HEK293 (cell line): ENCODE data around the gene CSTA.

Source experiments
- BCL11A ChIP-seq: fragments of 450-650 bp; formaldehyde crosslinking; IDR thresholded peaks from 2 replicates; pipeline ENCODE4 v1.5.1; 2016; ENCODE audit warnings: low read depth, missing biosample characterization, missing genetic modification characterization
- KLF16 ChIP-seq: fragments of 450-650 bp; formaldehyde crosslinking; IDR thresholded peaks from 2 replicates; pipeline ENCODE4 v1.5.1; 2017; ENCODE audit warnings: missing biosample characterization, missing genetic modification characterization
- ZBTB7A ChIP-seq: fragments of 450-650 bp; formaldehyde crosslinking; IDR thresholded peaks from 2 replicates; pipeline ENCODE4 v1.5.1; 2016; ENCODE audit warnings: low read depth, missing biosample characterization, missing genetic modification characterization
- ZNF114 ChIP-seq: fragments of 450-650 bp; formaldehyde crosslinking; IDR thresholded peaks from 2 replicates; pipeline ENCODE4 v1.5.0; 2017; ENCODE audit warnings: missing biosample characterization, missing genetic modification characterization
- ZNF274 ChIP-seq, 2 experiments: fragments of 200-500 bp in 1 of 2; fragments of 450-650 bp in 1 of 2; sonication (Bioruptor generic) in 1 of 2; formaldehyde crosslinking in 1 of 2; IDR thresholded peaks; 2 replicates each; pipeline versions ENCODE4 v1.5.1 to v1.6.1; 2014 to 2016; ENCODE audit warnings: borderline replicate concordance in 1 of 2, inconsistent platforms in 1 of 2, low read length in 1 of 2, missing biosample characterization in 1 of 2, missing genetic modification characterization in 1 of 2
- ZNF785 ChIP-seq: fragments of 450-650 bp; formaldehyde crosslinking; IDR thresholded peaks from 2 replicates; pipeline ENCODE4 v1.5.1; 2016; ENCODE audit warnings: missing biosample characterization, missing genetic modification characterization
- TF ChIP-seq, protein P1 (sequence below): fragments of 450-650 bp; formaldehyde crosslinking; IDR thresholded peaks from 2 replicates; pipeline ENCODE4 v1.5.1; 2016; ENCODE audit warnings: missing biosample characterization, missing genetic modification characterization, borderline replicate concordance
- TF ChIP-seq, protein P2 (sequence below): fragments of 450-650 bp; formaldehyde crosslinking; IDR thresholded peaks from 2 replicates; pipeline ENCODE4 v1.5.1; 2016; ENCODE audit warnings: missing biosample characterization, missing genetic modification characterization

DNA sequence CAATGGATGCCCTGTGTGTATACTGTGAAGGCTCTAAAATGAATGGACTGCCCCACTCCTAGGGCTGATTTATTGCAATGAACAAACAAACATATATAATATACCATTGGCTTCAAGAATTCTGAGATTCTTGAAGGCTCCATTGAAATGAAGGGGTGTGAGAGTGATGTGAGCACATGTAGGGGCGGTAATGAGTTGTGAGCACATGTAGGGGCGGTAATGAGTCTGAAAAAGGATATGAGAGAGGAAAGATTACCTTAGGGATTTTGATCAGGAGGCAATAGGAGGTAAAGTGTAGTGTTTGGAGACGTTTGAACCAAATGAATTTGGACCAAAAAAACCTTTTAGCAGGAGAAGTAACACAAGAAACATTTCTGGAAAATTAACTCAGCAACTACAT lies 62.7 kb downstream of the CSTA start:
- TF ChIP-seq ZNF114 (tag by site-specific recombination) (no peak), ZNF274 (IDR thresholded peaks at IDR 0.05; ENCODE audit: low read length) (no peak), ZNF274 (tag by site-specific recombination; IDR thresholded peaks at IDR 0.05; ENCODE audit: borderline replicate concordance) (no peak), KLF16 (tag by site-specific recombination) (no peak), ZBTB7A (tag by site-specific recombination) (no peak), ZNF785 (no peak), BCL11A (tag by site-specific recombination) (no peak)
- TF ChIP-seq, protein P1, sequence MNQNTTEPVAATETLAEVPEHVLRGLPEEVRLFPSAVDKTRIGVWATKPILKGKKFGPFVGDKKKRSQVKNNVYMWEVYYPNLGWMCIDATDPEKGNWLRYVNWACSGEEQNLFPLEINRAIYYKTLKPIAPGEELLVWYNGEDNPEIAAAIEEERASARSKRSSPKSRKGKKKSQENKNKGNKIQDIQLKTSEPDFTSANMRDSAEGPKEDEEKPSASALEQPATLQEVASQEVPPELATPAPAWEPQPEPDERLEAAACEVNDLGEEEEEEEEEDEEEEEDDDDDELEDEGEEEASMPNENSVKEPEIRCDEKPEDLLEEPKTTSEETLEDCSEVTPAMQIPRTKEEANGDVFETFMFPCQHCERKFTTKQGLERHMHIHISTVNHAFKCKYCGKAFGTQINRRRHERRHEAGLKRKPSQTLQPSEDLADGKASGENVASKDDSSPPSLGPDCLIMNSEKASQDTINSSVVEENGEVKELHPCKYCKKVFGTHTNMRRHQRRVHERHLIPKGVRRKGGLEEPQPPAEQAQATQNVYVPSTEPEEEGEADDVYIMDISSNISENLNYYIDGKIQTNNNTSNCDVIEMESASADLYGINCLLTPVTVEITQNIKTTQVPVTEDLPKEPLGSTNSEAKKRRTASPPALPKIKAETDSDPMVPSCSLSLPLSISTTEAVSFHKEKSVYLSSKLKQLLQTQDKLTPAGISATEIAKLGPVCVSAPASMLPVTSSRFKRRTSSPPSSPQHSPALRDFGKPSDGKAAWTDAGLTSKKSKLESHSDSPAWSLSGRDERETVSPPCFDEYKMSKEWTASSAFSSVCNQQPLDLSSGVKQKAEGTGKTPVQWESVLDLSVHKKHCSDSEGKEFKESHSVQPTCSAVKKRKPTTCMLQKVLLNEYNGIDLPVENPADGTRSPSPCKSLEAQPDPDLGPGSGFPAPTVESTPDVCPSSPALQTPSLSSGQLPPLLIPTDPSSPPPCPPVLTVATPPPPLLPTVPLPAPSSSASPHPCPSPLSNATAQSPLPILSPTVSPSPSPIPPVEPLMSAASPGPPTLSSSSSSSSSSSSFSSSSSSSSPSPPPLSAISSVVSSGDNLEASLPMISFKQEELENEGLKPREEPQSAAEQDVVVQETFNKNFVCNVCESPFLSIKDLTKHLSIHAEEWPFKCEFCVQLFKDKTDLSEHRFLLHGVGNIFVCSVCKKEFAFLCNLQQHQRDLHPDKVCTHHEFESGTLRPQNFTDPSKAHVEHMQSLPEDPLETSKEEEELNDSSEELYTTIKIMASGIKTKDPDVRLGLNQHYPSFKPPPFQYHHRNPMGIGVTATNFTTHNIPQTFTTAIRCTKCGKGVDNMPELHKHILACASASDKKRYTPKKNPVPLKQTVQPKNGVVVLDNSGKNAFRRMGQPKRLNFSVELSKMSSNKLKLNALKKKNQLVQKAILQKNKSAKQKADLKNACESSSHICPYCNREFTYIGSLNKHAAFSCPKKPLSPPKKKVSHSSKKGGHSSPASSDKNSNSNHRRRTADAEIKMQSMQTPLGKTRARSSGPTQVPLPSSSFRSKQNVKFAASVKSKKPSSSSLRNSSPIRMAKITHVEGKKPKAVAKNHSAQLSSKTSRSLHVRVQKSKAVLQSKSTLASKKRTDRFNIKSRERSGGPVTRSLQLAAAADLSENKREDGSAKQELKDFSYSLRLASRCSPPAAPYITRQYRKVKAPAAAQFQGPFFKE (tag by site-specific recombination): no peak
- TF ChIP-seq, protein P2, sequence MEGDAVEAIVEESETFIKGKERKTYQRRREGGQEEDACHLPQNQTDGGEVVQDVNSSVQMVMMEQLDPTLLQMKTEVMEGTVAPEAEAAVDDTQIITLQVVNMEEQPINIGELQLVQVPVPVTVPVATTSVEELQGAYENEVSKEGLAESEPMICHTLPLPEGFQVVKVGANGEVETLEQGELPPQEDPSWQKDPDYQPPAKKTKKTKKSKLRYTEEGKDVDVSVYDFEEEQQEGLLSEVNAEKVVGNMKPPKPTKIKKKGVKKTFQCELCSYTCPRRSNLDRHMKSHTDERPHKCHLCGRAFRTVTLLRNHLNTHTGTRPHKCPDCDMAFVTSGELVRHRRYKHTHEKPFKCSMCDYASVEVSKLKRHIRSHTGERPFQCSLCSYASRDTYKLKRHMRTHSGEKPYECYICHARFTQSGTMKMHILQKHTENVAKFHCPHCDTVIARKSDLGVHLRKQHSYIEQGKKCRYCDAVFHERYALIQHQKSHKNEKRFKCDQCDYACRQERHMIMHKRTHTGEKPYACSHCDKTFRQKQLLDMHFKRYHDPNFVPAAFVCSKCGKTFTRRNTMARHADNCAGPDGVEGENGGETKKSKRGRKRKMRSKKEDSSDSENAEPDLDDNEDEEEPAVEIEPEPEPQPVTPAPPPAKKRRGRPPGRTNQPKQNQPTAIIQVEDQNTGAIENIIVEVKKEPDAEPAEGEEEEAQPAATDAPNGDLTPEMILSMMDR (tag by site-specific recombination): no peak
